ENCODE results near the gene CLDN14.

DNA sequence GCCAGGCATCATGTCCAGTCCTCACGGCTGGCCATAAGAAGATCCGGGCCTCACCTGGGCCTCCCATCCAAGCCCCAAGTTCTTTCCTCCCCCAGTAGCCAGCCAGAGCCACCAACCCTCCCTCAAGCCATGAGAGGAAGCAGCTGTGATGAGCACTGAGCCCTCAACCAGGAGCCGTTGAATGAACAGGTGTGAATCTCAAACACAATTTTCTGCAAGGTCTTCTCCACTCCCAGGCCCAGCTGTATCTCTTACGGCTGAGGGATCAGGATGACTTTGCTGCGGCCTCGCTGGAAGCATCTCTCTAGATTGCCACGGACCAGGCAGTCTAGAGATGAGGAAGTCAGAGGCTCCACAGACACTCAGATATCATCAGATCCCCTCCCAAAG is 9.8 kb upstream of the CLDN14 start:
- TF ChIP-seq, protein P1, sequence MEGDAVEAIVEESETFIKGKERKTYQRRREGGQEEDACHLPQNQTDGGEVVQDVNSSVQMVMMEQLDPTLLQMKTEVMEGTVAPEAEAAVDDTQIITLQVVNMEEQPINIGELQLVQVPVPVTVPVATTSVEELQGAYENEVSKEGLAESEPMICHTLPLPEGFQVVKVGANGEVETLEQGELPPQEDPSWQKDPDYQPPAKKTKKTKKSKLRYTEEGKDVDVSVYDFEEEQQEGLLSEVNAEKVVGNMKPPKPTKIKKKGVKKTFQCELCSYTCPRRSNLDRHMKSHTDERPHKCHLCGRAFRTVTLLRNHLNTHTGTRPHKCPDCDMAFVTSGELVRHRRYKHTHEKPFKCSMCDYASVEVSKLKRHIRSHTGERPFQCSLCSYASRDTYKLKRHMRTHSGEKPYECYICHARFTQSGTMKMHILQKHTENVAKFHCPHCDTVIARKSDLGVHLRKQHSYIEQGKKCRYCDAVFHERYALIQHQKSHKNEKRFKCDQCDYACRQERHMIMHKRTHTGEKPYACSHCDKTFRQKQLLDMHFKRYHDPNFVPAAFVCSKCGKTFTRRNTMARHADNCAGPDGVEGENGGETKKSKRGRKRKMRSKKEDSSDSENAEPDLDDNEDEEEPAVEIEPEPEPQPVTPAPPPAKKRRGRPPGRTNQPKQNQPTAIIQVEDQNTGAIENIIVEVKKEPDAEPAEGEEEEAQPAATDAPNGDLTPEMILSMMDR (IDR thresholded peaks at IDR 0.05): no peak
- TF ChIP-seq POLR2AphosphoS5 (IDR thresholded peaks at IDR 0.05) (no peak), EP300 (IDR thresholded peaks at IDR 0.05) (no peak), POLR2A (IDR thresholded peaks at IDR 0.05; ENCODE audit: low read depth) (no peak)

Data from esophagus muscularis mucosa (tissue), 4 donors.